B cell (primary cell): ENCODE data around the gene IL12A. TPM values are rescaled to one million over a fixed set of nuclear protein-coding genes. Genes with fewer than 3 reads are reported as not detected.

Source experiments
- ATAC-seq: fragments of 200-7000 bp; cut with Tn5 transposase; one replicate; pipeline ENCODE4 v1.10.0; 2021; ENCODE audit warnings: low read depth, mild to moderate bottlenecking, moderate number of reproducible peaks, moderate library complexity
- CTCF ChIA-PET: fragments of 350-600 bp; sonication (Branson Sonifier 250); formaldehyde crosslinking; loops from one replicate; lab custom pipeline; 2021; ENCODE audit warnings: antibody characterized with exemption, inconsistent platforms; lab: Charles Lee
- POLR2A ChIA-PET: fragments of 350-600 bp; sonication (Branson Sonifier 250); formaldehyde crosslinking; loops from one replicate; lab custom pipeline; 2021; ENCODE audit warnings: antibody characterized with exemption; lab: Charles Lee
- DNase-seq: peaks from one replicate; pipeline ENCODE4 v3.0.0; 2013
- H2AFZ ChIP-seq: 2 replicates; pipeline ENCODE4 v1.6.1; 2012; ENCODE audit warnings: mild to moderate bottlenecking, low read depth, low read length; ENCODE audit not compliant: insufficient read depth, poor library complexity, severe bottlenecking
- H3K27ac ChIP-seq, 2 donors: 1 replicate in 1 of 2; 2 replicates in 1 of 2; pipeline ENCODE4 v1.5.1; 2012 to 2013; ENCODE audit warnings: low read length in 2 of 2, mild to moderate bottlenecking in 2 of 2, moderate library complexity in 1 of 2
- H3K27me3 ChIP-seq, 4 experiments: fragments of 200-600 bp in 1 of 4; sonication (generic) in 1 of 4; replicated peaks in 1 of 4; 1 replicate in 2 of 4; 2 replicates in 2 of 4; pipeline versions ENCODE4 v1.6.1 to v1.7.0; 2013 to 2016; ENCODE audit warnings: low read length in 3 of 4, mild to moderate bottlenecking in 2 of 4, mixed read lengths in 1 of 4, moderate library complexity in 1 of 4; ENCODE audit not compliant: insufficient read depth in 4 of 4, control insufficient read depth in 3 of 4; ENCODE audit errors: control extremely low read depth in 1 of 4
- H3K36me3 ChIP-seq, 2 experiments: replicated peaks in 1 of 2; 1 replicate in 1 of 2; 2 replicates in 1 of 2; pipeline versions ENCODE4 v1.6.1 to v1.7.1; 2013; ENCODE audit warnings: low read length in 1 of 2; ENCODE audit not compliant: insufficient read depth in 2 of 2, control insufficient read depth in 1 of 2; ENCODE audit errors: control extremely low read depth in 1 of 2, extremely low read depth in 1 of 2
- H3K4me1 ChIP-seq, 2 donors: fragments of 200-600 bp in 1 of 2; sonication (generic) in 1 of 2; 1 replicate in 1 of 2; 2 replicates in 1 of 2; pipeline versions ENCODE4 v1.5.1 to v1.6.1; 2013 to 2017; ENCODE audit warnings: low read length in 2 of 2; ENCODE audit not compliant: control insufficient read depth in 2 of 2, insufficient read depth in 2 of 2
- H3K4me2 ChIP-seq: replicated peaks from 2 replicates; pipeline ENCODE3; 2012; ENCODE audit warnings: mild to moderate bottlenecking, low read depth, low read length; ENCODE audit not compliant: poor library complexity, severe bottlenecking
- H3K4me3 ChIP-seq, 5 experiments: fragments of 200-600 bp in 1 of 5; sonication (generic) in 1 of 5; 1 replicate in 3 of 5; 2 replicates in 2 of 5; pipeline versions ENCODE4 v1.5.1 to v1.7.0; 2011 to 2016; ENCODE audit warnings: low read length in 4 of 5, mild to moderate bottlenecking in 4 of 5, low read depth in 2 of 5, control low read depth in 1 of 5, moderate library complexity in 1 of 5; ENCODE audit not compliant: insufficient read depth in 1 of 5; ENCODE audit errors: control extremely low read depth in 1 of 5, extremely low read depth in 1 of 5
- H3K79me2 ChIP-seq: fragments of 200-600 bp; sonication (generic); one replicate; pipeline ENCODE4 v1.6.0; 2016; ENCODE audit warnings: low read length; ENCODE audit not compliant: control insufficient read depth, insufficient read depth
- H3K9ac ChIP-seq: fragments of 200-600 bp; sonication (generic); 2 replicates; pipeline ENCODE4 v1.6.1; 2017; ENCODE audit warnings: mild to moderate bottlenecking, low read length, moderate library complexity
- H3K9me3 ChIP-seq, 3 donors: one replicate each; pipeline versions ENCODE4 v1.6.1 to v1.7.1; 2013; ENCODE audit warnings: low read length in 2 of 3; ENCODE audit not compliant: control insufficient read depth in 2 of 3, insufficient read depth in 1 of 3; ENCODE audit errors: control extremely low read depth in 1 of 3
- H4K20me1 ChIP-seq: 2 replicates; pipeline ENCODE4 v1.6.0; 2012; ENCODE audit warnings: mild to moderate bottlenecking, low read length; ENCODE audit not compliant: insufficient read depth, control insufficient read depth, poor library complexity, severe bottlenecking
- H3K27ac Mint-ChIP-seq: one replicate; pipeline ENCODE4 v1.8.0; 2021; ENCODE audit warnings: mixed read lengths
- H3K27me3 Mint-ChIP-seq: one replicate; pipeline ENCODE4 v1.8.0; 2021; ENCODE audit warnings: mixed read lengths
- H3K4me1 Mint-ChIP-seq: one replicate; pipeline ENCODE4 v1.8.0; 2021; ENCODE audit warnings: mixed read lengths
- H3K4me3 Mint-ChIP-seq: one replicate; pipeline ENCODE4 v1.8.0; 2021; ENCODE audit warnings: mixed read lengths
- H3K9me3 Mint-ChIP-seq: one replicate; pipeline ENCODE4 v1.8.0; 2022; ENCODE audit warnings: mixed read lengths; ENCODE audit not compliant: insufficient read depth
- EZH2 ChIP-seq: IDR thresholded peaks from 2 replicates; pipeline ENCODE4 v1.6.1; 2012; ENCODE audit warnings: borderline replicate concordance, low read depth, mild to moderate bottlenecking, moderate library complexity, low read length; ENCODE audit not compliant: insufficient read depth, poor library complexity, severe bottlenecking
- WGBS: methylation state at CpG from one replicate; pipeline ENCODE4 v1.1.5; 2013; ENCODE audit warnings: missing lambda C conversion rate; ENCODE audit not compliant: insufficient coverage; 5-methylcytosine and 5-hydroxymethylcytosine counted together
- intact Hi-C: fragments of 100-400 bp; cut with micrococcal nuclease; formaldehyde crosslinking; loops from one replicate; pipeline ENCODE4 v1.10.0; 2022
- polyA plus RNA-seq: library from polyadenylated mRNA; depleted of rRNA; stranded (reverse); fragments of >200 nt; gene quantifications from 2 replicates; pipeline ENCODE4 v1.2.3, GENCODE V29; 2012
- total RNA-seq, 2 donors: library from RNA; stranded (reverse); fragments of 120-200 nt in 1 of 2; gene quantifications; 1 replicate in 1 of 2; 2 replicates in 1 of 2; pipeline versions ENCODE4 v1.2.3 to v1.2.4, GENCODE V29; 2013 to 2022
- TF ChIP-seq, protein P1 (sequence below): fragments of 200-600 bp; IDR thresholded peaks from one replicate; pipeline ENCODE4 v1.8.0; 2022; ENCODE audit warnings: antibody characterized with exemption, mild to moderate bottlenecking

The IL12A gene
- total and polyA plus RNA-seq, 2 donors (not counting 1 experiment from before 2014, with no cell fraction given) = 6.1 to 9.9 TPM

GRCh38 chr3:160041465-160041864 is 52.8 kb downstream of the IL12A start:
- Histone ChIP-seq H3K27ac (no peak overlapping the region), H3K36me3 (no peaks in the 10 kb centered on the region), H3K9ac (no peak overlapping the region), H3K4me2 (no peak overlapping the region), H2AFZ (no peak overlapping the region), H4K20me1 (no peaks in the 10 kb centered on the region), H3K27me3 (peaks cover 0 to 26% (median 17%) of the 10 kb centered on the region in 4 experiments), H3K4me3 (no peak overlapping the region), H3K4me1 (peaks cover 7 to 9% of the 10 kb centered on the region in 2 donors), H3K9me3 (peaks cover 0 to 18% (median 14%) of the 10 kb centered on the region in 3 donors), H3K79me2 (no peaks in the 10 kb centered on the region)
- Mint-ChIP-seq H3K9me3 (peaks cover 18% of the 10 kb centered on the region), H3K4me3 (no peak overlapping the region), H3K4me1 (peaks cover 7% of the 10 kb centered on the region), H3K27ac (no peak overlapping the region), H3K27me3 (peaks cover 22% of the 10 kb centered on the region)
- 27% methylated on average over 1 of the region's 1 CpG for WGBS
- intact Hi-C loops = no loop called here
- DNase-seq (no peak), ATAC-seq (no peak)
- CTCF ChIA-PET = interaction anchor here (1.2 to 1.6 kb wide), 2 partner anchors 9 to 35 kb away, joined by 4 to 9 read pairs; no protein-coding TSS in a partner anchor
- no peak for TF ChIP-seq EZH2
- TF ChIP-seq, protein P1, sequence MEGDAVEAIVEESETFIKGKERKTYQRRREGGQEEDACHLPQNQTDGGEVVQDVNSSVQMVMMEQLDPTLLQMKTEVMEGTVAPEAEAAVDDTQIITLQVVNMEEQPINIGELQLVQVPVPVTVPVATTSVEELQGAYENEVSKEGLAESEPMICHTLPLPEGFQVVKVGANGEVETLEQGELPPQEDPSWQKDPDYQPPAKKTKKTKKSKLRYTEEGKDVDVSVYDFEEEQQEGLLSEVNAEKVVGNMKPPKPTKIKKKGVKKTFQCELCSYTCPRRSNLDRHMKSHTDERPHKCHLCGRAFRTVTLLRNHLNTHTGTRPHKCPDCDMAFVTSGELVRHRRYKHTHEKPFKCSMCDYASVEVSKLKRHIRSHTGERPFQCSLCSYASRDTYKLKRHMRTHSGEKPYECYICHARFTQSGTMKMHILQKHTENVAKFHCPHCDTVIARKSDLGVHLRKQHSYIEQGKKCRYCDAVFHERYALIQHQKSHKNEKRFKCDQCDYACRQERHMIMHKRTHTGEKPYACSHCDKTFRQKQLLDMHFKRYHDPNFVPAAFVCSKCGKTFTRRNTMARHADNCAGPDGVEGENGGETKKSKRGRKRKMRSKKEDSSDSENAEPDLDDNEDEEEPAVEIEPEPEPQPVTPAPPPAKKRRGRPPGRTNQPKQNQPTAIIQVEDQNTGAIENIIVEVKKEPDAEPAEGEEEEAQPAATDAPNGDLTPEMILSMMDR = no peak
- POLR2A ChIA-PET = no interaction called here

DNA sequence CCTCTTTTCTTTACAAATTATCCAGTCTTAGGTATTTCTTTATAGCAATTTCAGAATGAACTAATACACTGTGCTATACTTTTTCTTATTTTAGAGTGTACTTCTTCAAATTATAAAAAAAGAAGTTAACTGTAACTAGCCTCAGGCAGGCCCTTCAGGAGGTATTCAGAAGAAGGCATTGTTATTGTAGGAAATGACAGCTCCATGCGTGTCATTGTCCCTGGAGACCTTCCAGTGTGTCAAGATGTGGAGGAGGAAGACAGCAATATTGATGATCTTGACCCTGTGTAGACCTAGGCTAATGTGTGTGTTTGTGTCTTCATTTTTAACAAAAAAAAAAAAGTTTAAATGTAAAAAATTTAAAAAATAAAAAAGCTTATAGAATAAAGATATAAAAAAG is 55.5 kb downstream of the IL12A start:
- intact Hi-C loops = no loop called here
- Histone ChIP-seq H3K4me1 (peaks cover 3% of the 10 kb centered on the region in 2 donors), H3K27ac (no peak overlapping the region), H3K4me2 (no peak overlapping the region), H3K36me3 (no peaks in the 10 kb centered on the region), H4K20me1 (no peaks in the 10 kb centered on the region), H3K4me3 (no peak overlapping the region), H3K9me3 (peaks cover 0 to 18% (median 9%) of the 10 kb centered on the region in 3 donors), H2AFZ (no peak overlapping the region), H3K79me2 (no peaks in the 10 kb centered on the region), H3K9ac (no peak overlapping the region), H3K27me3 (peaks cover 0 to 14% (median 10%) of the 10 kb centered on the region in 4 experiments)
- DNase-seq (no peak), ATAC-seq (no peak)
- peaks cover 2% of the 10 kb centered on the region for H3K4me1 Mint-ChIP-seq
- H3K9me3 Mint-ChIP-seq = peaks cover 18% of the 10 kb centered on the region
- H3K4me3 Mint-ChIP-seq = no peak overlapping the region
- no peak for TF ChIP-seq EZH2
- TF ChIP-seq, protein P1 = no peak
- WGBS = 20% methylated on average over 1 of the region's 1 CpG
- peaks cover 13% of the 10 kb centered on the region for H3K27me3 Mint-ChIP-seq
- CTCF ChIA-PET = no interaction called here
- H3K27ac Mint-ChIP-seq = no peak overlapping the region
- POLR2A ChIA-PET = no interaction called here

Other genes starting within 250 kb of the IL12A start
- not detected in 2 replicates for gene SCHIP1, start 149.0 kb upstream of the IL12A start, total RNA-seq
- 0.01 TPM in 1 of 2 replicates, not detected in the other for gene SCHIP1, start 149.0 kb upstream of the IL12A start, polyA plus RNA-seq
- not detected in 2 replicates for gene C3orf80, start 236.6 kb downstream of the IL12A start, total RNA-seq
- gene C3orf80, start 236.6 kb downstream of the IL12A start, polyA plus RNA-seq = 0.04 TPM in 1 of 2 replicates, not detected in the other